Testis (tissue), 2 donors: Measurements from ENCODE around the gene MACF1.

ENCODE experiments used
- CTCF ChIP-seq, 3 experiments: fragments of 450-650 bp in 2 of 3; fragments of 200-600 bp in 1 of 3; sonication (generic) in 1 of 3; IDR thresholded peaks; one replicate each; pipeline ENCODE4 v1.5.1; 2016 to 2019; ENCODE audit warnings: antibody characterized with exemption in 3 of 3, mild to moderate bottlenecking in 2 of 3, moderate library complexity in 1 of 3
- POLR2A ChIP-seq: fragments of 450-650 bp; IDR thresholded peaks from one replicate; pipeline ENCODE4 v1.6.1; 2017; ENCODE audit warnings: antibody characterized with exemption, mild to moderate bottlenecking, moderate library complexity

DNA sequence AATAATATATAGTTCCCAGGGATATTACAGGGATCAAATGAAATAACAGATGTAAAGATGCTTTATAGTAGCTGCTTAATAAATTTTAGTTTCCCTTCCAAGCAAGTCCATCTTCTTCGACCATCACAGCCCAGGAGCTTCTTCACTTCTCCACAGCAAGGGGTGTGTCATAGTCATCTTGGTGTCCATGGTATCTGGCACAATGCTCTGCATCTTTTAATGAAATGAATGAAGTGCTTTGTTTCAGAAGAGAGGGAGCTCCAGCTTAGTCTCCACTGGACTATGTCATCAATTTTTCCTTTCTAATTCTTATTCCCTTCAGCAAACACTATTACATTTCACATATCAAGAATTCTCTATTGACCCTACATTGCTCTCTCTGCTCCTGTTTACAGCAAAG, 4.9 kb upstream of the MACF1 start:
- no peak for TF ChIP-seq CTCF (IDR thresholded peaks at IDR 0.05)
- no peak for TF ChIP-seq POLR2A
